Astrocyte (in vitro differentiated cells and primary cell): ENCODE measurements around the gene STAB1. TPM values are rescaled to one million over a fixed set of nuclear protein-coding genes. Genes with fewer than 3 reads are reported as not detected.

Experiments used
- DNase-seq: peaks from one replicate; pipeline ENCODE4 v3.0.0-alpha.2; 2010; ENCODE audit warnings: low read depth
- FAIRE-seq: peaks from 2 replicates; lab custom pipeline; 2011; peaks lifted over from hg19 to GRCh38; lab: Jason Lieb, UNC
- H2AFZ ChIP-seq: 2 replicates; pipeline ENCODE4 v1.6.0; 2012; ENCODE audit warnings: low read depth, low read length, inconsistent platforms
- H3K27ac ChIP-seq: 2 replicates; pipeline ENCODE4 v1.5.1; 2011; ENCODE audit warnings: low read depth, low read length, inconsistent platforms
- H3K27me3 ChIP-seq: 2 replicates; pipeline ENCODE4 v1.6.0; 2011; ENCODE audit warnings: low read length, inconsistent platforms; ENCODE audit not compliant: insufficient read depth
- H3K36me3 ChIP-seq: 2 replicates; pipeline ENCODE4 v1.5.1; 2011; ENCODE audit warnings: low read length, inconsistent platforms; ENCODE audit not compliant: insufficient read depth
- H3K4me1 ChIP-seq: 2 replicates; pipeline ENCODE4 v1.5.1; 2011; ENCODE audit warnings: low read length, inconsistent platforms; ENCODE audit not compliant: insufficient read depth
- H3K4me2 ChIP-seq: 2 replicates; pipeline ENCODE4 v1.6.0; 2012; ENCODE audit warnings: low read length, inconsistent platforms
- H3K4me3 ChIP-seq: 2 replicates; pipeline ENCODE4 v1.5.1; 2011; ENCODE audit warnings: low read depth, mild to moderate bottlenecking, low read length, inconsistent platforms; ENCODE audit not compliant: insufficient read depth
- H3K79me2 ChIP-seq: 2 replicates; pipeline ENCODE4 v1.6.0; 2012; ENCODE audit warnings: mild to moderate bottlenecking, low read length, inconsistent platforms; ENCODE audit not compliant: insufficient read depth
- H3K9ac ChIP-seq: 2 replicates; pipeline ENCODE4 v1.6.0; 2012; ENCODE audit warnings: mild to moderate bottlenecking, low read length, inconsistent platforms
- H3K9me3 ChIP-seq: 2 replicates; pipeline ENCODE4 v1.5.1; 2012; ENCODE audit warnings: low read depth, mild to moderate bottlenecking, low read length, inconsistent platforms; ENCODE audit not compliant: insufficient read depth
- H4K20me1 ChIP-seq: 2 replicates; pipeline ENCODE4 v1.6.0; 2012; ENCODE audit warnings: low read length, inconsistent platforms; ENCODE audit not compliant: insufficient read depth
- H3K27ac Mint-ChIP-seq: one replicate; pipeline ENCODE4 v1.8.0; 2021; ENCODE audit warnings: mild to moderate bottlenecking, mixed read lengths; ENCODE audit not compliant: unreplicated experiment
- H3K27me3 Mint-ChIP-seq: one replicate; pipeline ENCODE4 v1.8.0; 2021; ENCODE audit warnings: low read depth, mixed read lengths; ENCODE audit not compliant: unreplicated experiment
- H3K36me3 Mint-ChIP-seq: one replicate; pipeline ENCODE4 v1.8.0; 2021; ENCODE audit warnings: low read depth, mixed read lengths; ENCODE audit not compliant: unreplicated experiment
- H3K4me1 Mint-ChIP-seq: one replicate; pipeline ENCODE4 v1.8.0; 2021; ENCODE audit warnings: low read depth, mixed read lengths; ENCODE audit not compliant: unreplicated experiment
- H3K4me3 Mint-ChIP-seq: one replicate; pipeline ENCODE4 v1.8.0; 2021; ENCODE audit warnings: mild to moderate bottlenecking, moderate library complexity, mixed read lengths; ENCODE audit not compliant: unreplicated experiment
- H3K9me3 Mint-ChIP-seq: one replicate; pipeline ENCODE4 v1.8.0; 2021; ENCODE audit warnings: mild to moderate bottlenecking, mixed read lengths; ENCODE audit not compliant: unreplicated experiment
- EZH2 ChIP-seq: IDR thresholded peaks from 2 replicates; pipeline ENCODE4 v1.6.1; 2012; ENCODE audit warnings: mild to moderate bottlenecking, low read length, inconsistent platforms; ENCODE audit not compliant: insufficient read depth
- total RNA-seq: library from RNA; stranded (reverse); gene quantifications from 2 replicates; pipeline ENCODE4 v1.2.1, GENCODE V29; 2021
- TF ChIP-seq, protein P1 (sequence below): IDR thresholded peaks from 2 replicates; pipeline ENCODE4 v1.5.1; 2011; ENCODE audit warnings: low read depth, mild to moderate bottlenecking, inconsistent platforms, low read length, moderate library complexity; ENCODE audit not compliant: insufficient read depth

The STAB1 gene
- total RNA-seq, 1 donor from 2014 or later: 0.39 TPM

- Mint-ChIP-seq H3K4me3 (peak overlapping the region; percentile 88), H3K4me1 (peaks cover 8% of the 10 kb centered on the region), H3K36me3 (peaks cover 10% of the 10 kb centered on the region), H3K27me3 (no peaks in the 10 kb centered on the region), H3K27ac (peak overlapping the region; percentile 66), H3K9me3 (no peaks in the 10 kb centered on the region)
- Histone ChIP-seq H3K9ac (peak overlapping the region; percentile 82), H3K79me2 (peaks cover 67% of the 10 kb centered on the region), H3K36me3 (peaks cover 18% of the 10 kb centered on the region), H3K4me2 (peak overlapping the region; percentile 92), H3K4me3 (peak overlapping the region; percentile 68), H3K4me1 (peaks cover 45% of the 10 kb centered on the region), H4K20me1 (peaks cover 53% of the 10 kb centered on the region), H3K27me3 (no peaks in the 10 kb centered on the region), H3K27ac (peak overlapping the region; percentile 70), H2AFZ (no peak overlapping the region), H3K9me3 (no peaks in the 10 kb centered on the region)
- TF ChIP-seq EZH2: no peak
- TF ChIP-seq, protein P1, sequence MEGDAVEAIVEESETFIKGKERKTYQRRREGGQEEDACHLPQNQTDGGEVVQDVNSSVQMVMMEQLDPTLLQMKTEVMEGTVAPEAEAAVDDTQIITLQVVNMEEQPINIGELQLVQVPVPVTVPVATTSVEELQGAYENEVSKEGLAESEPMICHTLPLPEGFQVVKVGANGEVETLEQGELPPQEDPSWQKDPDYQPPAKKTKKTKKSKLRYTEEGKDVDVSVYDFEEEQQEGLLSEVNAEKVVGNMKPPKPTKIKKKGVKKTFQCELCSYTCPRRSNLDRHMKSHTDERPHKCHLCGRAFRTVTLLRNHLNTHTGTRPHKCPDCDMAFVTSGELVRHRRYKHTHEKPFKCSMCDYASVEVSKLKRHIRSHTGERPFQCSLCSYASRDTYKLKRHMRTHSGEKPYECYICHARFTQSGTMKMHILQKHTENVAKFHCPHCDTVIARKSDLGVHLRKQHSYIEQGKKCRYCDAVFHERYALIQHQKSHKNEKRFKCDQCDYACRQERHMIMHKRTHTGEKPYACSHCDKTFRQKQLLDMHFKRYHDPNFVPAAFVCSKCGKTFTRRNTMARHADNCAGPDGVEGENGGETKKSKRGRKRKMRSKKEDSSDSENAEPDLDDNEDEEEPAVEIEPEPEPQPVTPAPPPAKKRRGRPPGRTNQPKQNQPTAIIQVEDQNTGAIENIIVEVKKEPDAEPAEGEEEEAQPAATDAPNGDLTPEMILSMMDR: no peak
- FAIRE-seq: no peak
- DNase-seq: no peak
Observed at GRCh38 chr3:52531860-52532516, 36.9 kb downstream of the STAB1 start.

DNA sequence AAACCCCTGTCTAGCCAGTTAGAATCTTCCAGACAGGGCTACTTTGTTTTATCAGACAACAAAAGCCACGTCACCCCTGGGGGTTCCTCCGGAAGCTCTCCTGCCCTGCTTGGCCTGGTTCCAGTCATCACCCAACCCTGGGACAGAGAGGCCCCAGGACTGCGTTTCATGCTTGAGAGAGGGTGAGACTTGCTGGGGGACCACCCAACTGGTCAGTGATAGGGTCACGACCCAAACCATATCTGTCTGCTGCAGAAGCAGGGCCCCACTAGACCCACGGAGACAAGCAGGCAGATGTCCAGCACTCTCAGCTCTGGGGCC, 37.3 kb downstream of the STAB1 start:
- Histone ChIP-seq H3K9ac (peak overlapping the region; percentile 82), H3K27me3 (no peaks in the 10 kb centered on the region), H3K4me2 (peak overlapping the region; percentile 92), H3K27ac (peak overlapping the region; percentile 70), H3K79me2 (peaks cover 72% of the 10 kb centered on the region), H4K20me1 (peaks cover 53% of the 10 kb centered on the region), H2AFZ (no peak overlapping the region), H3K36me3 (peaks cover 14% of the 10 kb centered on the region), H3K9me3 (no peaks in the 10 kb centered on the region), H3K4me1 (peaks cover 49% of the 10 kb centered on the region), H3K4me3 (peak overlapping the region; percentile 68)
- TF ChIP-seq, protein P1: no peak
- no peak for TF ChIP-seq EZH2
- Mint-ChIP-seq H3K27ac (peak overlapping the region; percentile 66), H3K9me3 (no peaks in the 10 kb centered on the region), H3K27me3 (no peaks in the 10 kb centered on the region), H3K4me3 (peak overlapping the region; percentile 88), H3K4me1 (peaks cover 10% of the 10 kb centered on the region), H3K36me3 (peaks cover 10% of the 10 kb centered on the region)
- FAIRE-seq: no peak
- DNase-seq: peak; percentile 45
